Limb (tissue), 2 donors: ENCODE results near the gene PIM3.
A peak's percentile ranks its signal among the peaks of the same experiment; 100 is the strongest.

Experiments
- DNase-seq, 2 donors: peaks; one replicate each; pipeline ENCODE4 v3.0.0-alpha.2; 2016; ENCODE audit errors: extremely low spot score in 2 of 2

Gene PIM3

DNA sequence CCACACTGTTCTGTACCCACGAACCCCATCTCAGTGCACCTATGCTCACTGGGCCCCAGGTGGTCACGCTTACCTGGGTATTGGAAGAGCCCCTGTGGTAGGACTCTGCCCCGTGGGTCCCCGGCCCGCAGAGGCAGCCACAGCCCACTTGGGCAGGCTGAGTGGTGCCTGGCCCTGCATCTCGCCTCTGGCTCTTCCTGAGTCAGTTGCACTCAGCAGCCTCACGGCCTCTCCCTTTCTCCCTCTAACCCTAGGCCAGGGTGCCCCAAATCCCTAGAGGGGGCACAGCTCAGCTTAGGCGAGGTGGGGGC, 32.4 kb upstream of the PIM3 start:
- DNase-seq: no peak

DNA sequence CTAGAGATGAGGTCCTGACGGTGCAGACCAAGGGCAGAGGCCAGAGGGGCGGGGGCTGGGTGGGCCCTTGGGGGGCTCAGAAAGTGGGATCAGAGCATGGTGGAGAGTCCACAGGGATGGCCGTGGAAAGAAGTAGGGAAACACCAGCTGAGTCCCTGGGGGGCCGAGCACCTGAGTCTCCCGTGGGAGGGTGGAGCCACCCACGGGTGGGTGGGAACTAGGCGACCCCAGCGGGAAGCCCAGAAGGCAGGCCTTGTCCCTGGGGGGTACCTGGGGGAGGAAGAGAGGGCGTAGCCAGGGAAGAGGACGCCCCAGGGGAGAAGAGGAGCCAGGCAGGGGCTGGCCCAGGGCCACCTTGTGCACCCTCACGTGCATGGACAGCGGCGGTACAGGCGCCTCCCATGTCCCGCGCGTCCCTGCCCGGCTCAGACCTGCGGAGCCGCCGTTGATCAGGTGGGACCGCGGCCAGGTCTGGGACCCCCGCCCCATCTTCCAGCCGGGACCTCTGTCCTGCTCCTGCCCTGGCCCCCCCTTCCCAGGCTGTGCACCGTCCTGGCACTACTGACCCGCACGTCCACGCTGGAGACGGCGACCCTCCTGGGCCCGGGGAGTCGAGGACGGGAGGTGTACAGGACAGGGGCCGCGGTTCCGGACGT, 31.9 kb upstream of the PIM3 start:
- DNase-seq: peak in 1 of 2 donors; percentile 47

DNA sequence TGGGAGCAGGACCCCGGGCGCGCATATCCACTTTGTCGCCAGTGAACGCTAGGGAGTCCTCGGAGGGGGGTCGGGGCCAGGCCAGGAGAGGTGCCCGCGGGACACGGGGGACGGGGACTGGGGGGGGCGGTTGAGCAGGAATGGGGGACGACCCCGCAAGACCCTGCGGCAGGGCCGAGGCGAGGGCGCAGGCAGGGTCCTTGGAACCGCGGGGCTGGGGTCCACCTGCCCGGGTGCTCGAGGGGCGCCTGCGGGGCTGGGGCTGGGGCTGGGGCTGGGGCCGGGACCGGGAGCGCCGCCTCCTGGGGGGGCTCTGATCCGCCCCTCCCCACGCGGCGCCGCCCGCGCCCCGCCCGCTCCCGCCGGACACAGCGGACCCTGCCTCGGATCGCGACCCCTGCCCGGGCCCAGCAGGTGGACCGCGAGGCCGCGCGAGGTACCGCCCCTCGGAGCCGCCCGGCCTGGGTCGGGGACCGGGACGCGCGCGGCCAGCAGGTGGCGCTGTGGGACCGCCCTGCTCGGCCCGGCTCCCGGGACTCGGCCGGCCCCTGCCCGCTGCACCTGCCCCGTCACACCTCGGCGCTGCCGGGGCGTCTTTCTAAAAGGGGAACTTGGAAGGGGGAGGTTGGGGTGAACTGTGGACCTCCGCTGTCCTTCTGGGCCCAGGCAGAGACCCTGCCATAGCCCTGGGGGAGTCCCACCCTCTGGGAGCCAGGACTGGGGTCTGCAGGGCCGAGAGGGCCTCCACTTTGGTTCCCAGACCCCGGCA, 31.2 kb upstream of the PIM3 start:
- peak; percentile 54 to 83 for DNase-seq

DNA sequence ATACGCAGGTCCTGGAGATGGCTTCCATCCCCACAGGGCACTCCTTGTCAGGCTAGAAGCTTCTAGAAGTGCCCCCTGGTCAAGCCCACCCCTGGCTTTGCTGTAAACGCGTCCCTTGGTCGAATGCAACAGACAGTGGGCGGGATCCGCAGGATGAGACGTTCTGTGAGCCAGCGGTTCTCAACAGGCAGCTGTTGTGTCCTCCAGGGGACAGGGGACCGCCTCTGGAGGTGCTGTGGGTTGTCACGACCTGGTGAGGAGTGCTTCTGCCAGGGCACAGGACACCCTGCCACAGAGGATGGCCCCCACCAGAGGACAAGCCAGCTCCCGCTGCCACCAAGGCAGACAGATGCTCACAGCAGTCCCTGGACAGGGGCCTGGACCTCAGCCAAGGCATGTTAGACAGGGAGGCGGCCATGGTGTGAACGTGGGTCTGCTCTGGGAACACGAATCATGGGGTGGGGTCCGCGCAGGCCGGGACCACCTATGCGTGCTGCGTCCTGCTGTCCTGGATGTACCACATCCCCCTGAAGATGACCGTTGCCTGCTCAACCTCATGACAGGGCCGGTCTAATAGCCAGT, 30.5 kb upstream of the PIM3 start:
- peak in 1 of 2 donors; percentile 42 for DNase-seq

DNA sequence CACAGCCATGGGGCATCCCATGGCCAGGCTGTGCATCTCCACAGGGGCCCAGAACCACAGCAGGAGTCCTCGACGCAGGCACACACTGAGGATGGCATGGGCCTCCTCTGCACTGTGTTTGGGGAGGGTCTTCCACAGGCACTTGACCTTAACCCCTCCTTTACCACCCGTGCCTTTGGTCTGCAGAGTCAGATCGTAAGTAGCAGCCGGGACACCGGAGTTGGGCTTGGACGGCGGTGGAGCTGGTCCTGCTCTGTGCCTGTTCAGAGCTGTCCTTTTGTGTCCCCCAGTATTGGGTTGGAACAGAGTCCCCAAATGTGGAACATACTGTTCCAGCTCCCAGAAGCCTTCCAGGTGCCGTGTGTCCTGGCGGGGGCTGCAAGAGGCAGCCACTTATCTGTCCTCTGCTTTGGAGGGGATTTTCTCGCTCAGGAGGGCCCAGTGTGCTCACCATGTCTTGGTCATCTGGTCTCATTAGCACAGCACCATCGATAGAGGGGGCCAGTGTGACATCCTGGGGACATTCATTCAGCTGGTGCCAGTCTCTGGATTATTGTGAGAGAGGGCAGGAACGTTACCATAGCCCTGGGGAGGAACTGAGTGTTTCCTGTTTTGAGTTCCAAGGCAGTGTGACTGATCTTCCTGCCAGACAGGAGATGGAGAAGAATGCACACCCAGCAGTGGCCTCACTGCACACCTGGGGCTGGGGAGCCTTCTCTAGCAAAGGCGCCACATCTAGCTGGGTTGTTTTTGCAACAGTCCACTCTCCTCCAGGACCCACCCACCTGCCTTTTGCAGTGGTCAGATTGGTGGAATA, 29.8 kb upstream of the PIM3 start:
- DNase-seq: peak in 1 of 2 donors; percentile 42

DNA sequence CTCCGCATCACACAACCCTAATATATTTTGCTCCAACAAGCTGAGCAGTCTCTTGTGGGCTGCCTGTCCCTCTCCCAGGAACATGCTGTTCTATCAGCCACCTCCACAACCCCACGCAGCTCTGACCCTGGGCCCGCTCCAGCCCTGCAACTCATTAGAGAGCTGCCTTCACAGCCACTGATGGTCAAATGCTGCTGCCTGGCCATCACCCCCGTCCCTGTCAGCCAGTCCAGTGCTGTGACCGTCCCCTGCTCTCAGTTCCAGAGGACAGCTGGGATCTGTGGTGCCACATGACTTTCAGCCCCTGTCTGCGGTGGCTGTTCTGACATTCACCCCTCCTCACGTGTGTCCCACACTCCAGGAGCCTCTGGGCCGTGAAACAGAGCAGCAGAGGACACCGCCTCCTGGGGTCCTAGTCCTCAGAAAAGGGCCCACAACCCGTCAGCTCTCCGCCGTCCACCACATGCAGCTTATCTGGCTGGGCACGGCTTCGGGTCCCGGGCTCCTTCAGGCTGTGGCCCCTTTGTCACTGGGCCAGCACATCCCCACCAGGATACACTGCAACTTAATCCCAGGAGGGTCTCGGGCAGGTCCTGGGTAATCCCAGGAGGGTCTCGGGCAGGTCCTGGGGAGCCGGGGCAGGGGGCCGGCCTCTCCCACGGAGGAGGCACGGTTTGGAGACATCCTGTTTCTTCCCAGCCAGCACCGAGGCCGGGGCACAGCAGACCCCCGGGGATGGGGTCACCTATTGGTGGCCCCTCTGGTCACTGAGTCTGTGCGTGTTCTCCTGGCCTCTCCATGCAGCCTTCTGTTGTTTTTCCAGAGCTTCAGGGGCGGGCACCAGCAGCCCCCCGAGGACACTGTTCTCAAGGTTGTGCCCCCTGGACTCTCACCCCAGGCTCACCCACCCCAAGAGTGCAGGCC, 27.1 kb upstream of the PIM3 start:
- DNase-seq: no peak

DNA sequence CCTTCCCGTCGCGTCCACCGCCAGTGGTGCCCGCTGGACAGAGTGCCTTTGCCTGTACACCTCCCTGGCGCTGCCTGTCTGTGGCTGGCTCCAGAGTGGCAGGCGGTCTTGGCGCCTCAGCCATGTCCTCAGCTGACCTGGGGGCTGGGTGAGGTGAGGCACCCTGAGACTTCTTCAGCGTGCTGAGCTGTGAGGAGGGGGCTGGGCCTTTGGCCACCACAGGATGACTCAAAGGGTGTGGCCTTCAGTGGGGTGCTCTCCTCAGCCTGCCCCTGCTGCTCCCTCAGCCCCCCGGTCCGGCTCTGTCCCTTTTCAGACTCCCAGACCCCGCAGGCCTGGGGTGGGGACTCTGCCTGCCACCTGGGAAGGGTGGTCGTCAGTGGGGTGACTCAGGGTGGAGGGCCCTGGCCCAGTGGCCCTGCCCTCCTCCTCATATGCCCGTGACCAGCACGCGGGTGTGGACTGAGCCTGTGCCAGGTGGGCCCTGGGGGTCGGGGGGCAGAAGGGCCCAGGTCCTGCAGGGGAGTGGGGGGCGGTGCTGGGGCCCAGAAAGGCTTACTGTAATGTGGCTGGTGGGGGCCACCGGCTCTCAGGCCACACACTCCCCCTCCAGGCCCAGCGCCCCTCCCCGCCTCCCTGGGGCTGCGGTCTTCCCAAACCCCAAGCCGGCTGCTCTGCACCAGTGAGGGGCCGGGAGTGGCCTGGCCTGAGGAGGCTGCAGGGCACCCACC, 26.2 kb upstream of the PIM3 start:
- DNase-seq: no peak

DNA sequence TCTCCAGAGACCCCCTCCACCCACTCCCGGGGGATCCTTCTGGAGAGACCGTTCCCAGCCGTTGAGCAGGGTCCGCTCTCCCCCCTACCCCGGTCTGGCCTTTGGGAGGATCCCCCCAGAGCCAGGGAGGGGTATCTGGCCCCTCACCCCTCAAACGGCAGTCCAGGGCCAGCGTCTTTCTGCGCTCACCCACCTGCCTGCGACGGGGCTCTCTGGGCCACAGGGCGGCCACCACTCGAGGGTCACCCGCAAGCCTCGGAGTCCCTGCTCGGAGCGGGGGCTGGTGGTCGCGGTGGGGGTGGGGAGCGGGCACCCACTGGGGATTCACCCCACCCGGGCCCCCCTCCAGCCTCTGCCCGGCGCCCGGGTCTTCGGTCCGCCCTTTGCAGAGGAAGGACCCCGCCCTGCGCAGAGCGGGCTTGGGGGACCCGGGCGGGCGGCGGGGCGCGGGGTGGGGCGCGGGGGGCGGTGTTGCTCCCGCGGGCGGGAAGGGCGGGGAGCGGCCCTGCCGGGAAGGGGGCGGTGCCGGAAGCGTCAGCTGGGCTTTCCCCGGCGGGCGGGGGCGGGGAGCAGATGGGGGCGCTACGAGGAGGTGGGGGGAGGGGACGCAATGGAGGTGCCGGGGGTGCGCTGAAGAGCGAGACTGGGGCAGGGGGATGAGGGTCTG, 25.5 kb upstream of the PIM3 start:
- DNase-seq: peak in 1 of 2 donors; percentile 86

DNA sequence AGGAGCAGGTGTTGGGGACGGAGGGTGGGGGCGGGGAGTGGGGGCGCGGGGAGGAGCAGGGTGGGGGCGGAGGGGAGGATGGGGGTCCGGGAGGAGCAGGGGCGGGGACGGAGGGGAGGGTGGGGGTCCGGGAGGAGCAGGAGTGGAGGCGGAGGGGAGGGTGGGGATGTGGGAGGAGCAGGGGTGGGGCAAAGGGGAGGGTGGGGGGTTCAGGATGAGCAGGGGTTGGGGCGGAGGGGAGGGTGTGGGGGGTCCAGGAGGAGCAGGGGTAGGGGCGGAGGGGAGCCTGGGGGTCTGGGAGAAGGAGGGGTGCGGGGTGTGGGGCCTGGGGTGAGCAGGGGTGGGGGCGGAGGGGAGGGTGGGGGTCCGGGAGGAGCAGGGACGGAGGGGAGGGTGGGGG, 25.0 kb upstream of the PIM3 start:
- no peak for DNase-seq

DNA sequence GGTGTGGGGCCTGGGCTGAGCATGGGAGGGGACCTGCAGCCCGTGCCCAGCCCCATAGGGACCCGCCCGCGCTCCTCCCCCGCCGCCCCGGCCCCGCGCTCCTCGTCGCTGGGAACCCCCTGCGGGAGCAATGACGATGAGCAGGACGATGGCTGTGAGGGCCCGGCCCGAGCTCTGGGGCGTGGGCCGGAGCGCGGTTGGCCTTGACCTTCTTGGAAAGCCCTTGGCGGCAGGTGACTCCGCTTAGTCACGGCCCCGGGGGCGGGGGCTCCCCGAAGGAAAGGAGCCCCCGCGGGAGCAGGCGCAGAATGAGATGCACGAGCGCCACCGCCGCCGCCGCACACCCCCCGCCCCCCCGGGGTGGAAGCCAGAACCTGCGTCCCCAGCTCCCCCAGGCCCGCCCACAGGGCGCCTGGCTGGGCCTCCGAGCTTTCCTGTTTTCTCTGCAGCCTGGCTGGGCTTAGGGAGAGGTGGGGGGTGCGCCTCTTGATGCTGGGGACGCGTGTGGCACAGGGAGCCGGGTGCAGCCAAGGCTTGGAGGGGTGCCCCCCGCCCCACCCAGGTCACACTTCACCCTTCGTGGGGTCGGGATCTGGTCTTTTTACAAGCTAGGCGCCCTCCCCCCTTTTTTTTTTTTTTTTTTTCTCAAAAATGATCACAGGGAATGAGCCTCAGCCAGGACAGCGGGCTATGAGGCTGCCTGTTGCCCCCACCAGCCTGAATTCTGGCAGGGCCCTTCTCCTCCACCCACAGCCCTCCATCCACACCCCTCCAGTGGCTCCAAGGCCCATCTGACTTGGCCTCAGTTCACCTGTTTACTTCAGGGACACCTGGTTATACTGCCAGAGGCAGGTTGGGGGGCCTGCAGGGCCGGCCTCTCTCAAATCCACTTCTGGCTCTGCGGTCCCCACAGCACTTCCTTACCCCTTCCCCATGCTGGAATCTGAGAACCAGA, 24.3 kb upstream of the PIM3 start:
- DNase-seq: peak; percentile 49 to 81

DNA sequence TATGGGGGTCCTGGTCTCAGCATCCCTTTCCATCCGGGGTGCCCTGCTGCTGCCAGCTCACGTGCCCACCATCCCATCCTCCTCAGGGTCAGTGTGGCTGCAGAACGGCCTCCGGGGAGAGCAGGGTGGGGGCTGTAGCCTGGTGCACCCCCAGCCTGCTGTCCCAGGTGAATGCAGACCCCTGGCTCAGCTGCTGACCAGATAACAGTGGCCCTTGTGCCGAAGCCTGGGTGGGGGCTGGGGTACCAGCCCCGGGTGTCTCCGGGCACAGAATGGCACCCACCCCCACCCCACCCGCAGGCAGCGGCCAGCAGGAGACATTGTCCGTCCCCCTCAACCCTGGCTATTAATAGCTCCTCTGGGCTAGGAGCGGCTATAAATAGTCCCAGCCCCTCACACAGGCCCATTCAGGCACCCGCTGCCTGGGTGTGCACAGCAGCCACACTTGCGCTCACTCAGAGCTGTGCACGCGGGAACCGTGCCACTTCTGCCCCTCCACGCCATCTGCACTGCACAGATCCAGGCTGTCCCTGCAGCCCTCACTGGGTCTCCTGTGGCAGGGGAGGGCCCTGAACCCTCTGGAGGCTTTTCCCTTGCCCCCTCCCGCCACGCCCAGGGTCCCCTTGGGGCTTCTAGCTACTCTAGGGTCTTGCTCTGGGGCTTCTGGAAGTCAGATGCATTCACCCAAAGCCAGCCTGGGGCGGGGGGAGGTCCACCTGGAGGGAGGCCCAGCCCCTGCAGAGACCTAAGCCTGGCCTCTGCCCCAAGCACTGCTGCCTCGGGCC, 23.4 kb upstream of the PIM3 start:
- DNase-seq: no peak

DNA sequence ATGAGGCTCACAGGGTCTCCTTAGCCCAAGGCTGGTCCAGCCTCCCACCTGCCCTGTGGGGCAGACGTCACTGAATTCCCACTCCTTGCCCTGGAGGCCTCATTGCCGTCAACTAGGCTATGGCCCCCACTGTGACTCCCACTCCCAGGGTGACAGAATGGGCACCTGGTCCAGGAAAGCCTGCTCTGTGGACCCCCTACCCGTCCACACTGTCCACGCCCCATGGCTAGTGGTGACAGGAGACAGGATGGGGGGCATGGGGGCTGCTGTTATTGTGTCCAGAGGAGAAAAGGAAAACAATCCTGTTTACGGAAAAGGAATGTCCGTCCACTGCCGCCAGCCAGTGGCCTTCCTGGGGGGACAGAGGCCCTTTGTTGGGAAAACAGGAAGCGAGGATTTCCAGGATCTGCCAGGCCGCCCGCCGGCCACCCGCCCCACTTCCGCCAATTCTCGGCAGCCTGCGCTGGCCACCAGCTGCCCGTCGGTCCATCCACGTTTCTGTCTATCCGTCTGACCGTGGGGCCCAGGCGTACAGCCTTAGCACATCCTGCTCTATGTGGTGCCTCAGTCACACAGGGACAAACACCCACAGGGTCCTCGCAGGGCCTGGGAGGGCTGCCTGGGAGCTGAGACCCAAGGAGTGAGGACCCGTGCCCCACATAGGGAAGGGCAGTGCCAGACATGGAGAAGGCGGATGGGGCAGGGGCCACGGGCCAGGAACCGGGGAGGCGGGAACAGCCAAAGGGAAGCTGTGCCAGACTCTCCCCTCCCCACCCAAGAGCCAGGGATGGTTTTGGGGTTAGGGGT, 22.6 kb upstream of the PIM3 start:
- no peak for DNase-seq

DNA sequence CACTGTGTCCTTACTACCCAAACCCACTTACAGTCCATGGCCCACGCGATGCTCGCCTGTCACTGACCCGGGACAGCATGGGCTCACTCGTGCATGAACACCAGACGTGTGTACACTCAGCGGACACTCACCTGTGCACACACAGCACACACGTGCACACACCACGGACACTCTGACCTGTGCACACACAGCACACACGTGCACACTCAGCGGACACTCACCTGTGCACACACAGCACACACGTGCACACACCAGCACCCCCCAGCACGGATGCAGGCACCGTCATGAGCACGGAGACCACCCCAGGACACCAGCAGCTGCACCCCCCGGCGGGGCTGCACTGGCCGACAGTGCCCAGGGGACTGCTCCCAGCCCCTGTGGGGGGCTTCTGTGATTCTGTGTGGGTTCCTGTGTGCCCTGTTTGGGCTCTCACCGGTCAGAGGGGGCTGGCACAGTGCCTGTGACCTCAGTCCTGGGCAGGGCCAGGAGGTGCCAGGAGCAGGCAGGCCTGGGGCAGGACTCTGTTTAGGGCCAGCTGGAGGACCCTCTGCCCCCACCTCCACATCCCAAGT, 21.9 kb upstream of the PIM3 start:
- DNase-seq: no peak

DNA sequence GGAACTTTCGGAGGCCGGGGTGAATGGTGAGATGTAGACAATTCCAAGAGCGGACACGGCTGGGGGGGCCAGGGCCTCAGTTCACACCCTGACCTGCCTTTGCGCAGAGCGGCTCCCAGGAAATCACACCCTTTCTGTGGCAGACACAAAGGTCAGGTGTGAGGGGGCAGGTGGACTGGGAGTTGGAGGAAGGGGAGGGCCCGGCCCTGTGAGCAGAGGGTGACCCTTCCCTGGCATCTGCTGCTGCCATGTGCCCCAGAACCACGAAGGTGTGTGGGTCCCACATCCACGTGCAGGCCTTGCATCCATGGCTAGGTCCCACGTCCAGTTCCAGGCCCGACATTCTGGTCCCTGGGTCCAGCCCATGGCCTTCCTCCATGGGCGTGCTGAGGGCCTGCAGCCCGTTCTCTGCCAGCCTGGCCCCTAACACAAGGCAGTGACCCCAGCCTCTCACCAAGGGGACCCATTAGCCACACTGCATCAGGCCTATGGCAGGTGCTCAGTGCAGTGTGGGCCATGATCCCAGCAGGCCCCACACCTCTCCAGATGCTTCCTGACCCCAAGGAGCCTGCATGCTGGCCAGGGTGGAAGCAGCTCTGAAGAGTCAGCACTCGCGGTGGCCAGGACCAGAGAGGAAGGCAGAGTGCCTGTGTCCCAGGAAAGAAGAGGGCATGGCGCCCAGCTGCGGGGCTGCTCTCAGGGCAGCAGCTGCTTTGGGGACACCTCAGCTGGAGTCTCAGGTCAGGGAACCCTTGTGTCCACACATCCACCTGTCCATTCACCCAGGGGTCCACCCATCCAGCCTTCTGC, 18.9 kb upstream of the PIM3 start:
- no peak for DNase-seq

DNA sequence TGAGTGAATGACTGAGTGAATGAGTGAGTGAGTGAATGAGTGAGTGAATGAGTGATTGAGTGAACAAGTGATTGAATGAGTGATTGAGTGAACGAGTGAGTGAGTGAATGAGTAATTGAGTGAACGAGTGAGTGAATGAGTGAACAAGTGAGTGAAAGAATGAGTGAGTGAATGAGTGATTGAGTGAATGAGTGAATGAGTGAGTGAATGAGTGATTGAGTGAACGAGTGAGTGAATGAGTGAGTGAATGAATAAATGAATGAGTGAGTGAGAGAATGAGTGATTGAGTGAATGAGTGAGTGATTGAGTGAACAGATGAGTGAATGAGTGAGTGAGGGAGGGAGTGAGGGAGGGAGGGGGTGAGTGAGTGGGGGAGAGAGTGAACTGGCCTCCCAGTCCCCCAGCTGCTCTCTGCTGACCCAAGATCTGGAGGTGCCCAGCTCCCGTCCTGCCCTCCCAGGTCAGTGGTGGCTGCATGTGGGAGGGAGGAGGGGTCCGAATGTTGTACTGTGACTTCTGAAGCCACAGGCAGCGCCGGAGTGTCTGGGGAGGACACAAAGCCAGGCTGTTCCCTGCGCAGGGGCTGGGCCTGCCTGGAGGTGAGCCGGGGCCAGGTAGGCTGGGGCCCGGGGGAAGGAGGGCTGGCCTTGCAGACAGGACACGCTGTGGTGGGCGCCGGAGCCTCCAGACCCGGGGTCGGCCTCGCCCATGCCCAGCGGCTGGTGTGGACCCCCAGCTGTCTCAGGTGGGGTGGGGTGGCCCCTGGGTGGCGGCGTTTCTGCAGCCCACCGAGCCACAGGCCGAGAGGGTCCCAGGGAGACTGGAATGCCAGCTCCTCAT, 17.8 kb upstream of the PIM3 start:
- DNase-seq: no peak
